GM12891 (cell line): ENCODE results near the gene CPM.

Experiments used
- POLR2A ChIP-seq: IDR thresholded peaks from 2 replicates; pipeline ENCODE4 v1.6.1; 2011; ENCODE audit warnings: low read depth, low read length, control low read depth
- POLR2AphosphoS5 ChIP-seq: IDR thresholded peaks from 2 replicates; pipeline ENCODE4 v1.6.1; 2011; ENCODE audit warnings: low read depth, low read length, control low read depth
- TAF1 ChIP-seq: IDR thresholded peaks from 2 replicates; pipeline ENCODE4 v1.6.1; 2011; ENCODE audit warnings: low read depth, low read length, control low read depth

DNA sequence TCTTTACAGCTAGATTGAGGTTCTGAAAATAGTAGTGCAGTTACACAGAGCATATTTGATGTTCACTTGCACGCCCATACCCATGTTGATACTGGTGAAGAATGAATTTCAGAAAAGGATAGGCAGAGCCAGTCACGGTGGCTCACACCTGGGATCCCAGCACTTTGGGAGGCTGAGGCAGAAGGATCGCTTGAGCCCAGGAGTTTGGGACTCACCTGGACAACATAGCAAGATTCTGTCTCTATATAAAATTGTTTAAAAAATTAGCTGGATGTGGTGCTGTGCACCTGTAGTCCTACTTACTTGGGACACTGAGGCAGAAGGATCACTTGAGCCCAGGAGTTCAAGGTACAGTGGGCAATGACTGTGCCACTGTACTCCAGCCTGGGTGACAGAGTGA, 68.4 kb downstream of the CPM start:
- TF ChIP-seq POLR2AphosphoS5 (no peak), POLR2A (no peak), TAF1 (no peak)
